ENCODE data around the gene A3GALT2.

A3GALT2 gene

GRCh38 chr1:33360367-33360766 lies 39.5 kb upstream of the A3GALT2 start:
- no peak overlapping the region for H3K4me3 ChIP-seq (ENCODE audit: low read depth, low read length)
- in situ Hi-C loops (cut with HindIII; ENCODE audit: low sequenced_read_pairs), result no loop called here
- DNase-seq (ENCODE audit: low read depth), result no peak
- no peak for TF ChIP-seq CTCF (IDR thresholded peaks at IDR 0.05; ENCODE audit: low read depth, low read length, missing control alignments)

- no peak for TF ChIP-seq CTCF (IDR thresholded peaks at IDR 0.05; ENCODE audit: low read depth, low read length, missing control alignments)
- in situ Hi-C loops (cut with HindIII; ENCODE audit: low sequenced_read_pairs), result no loop called here
- DNase-seq (ENCODE audit: low read depth), result no peak
- no peak overlapping the region for H3K4me3 ChIP-seq (ENCODE audit: low read depth, low read length)
Measured at GRCh38 chr1:33359931-33360330, 39.0 kb upstream of the A3GALT2 start.

- in situ Hi-C loops (cut with HindIII; ENCODE audit: low sequenced_read_pairs), result no loop called here
- DNase-seq (ENCODE audit: low read depth), result no peak
- no peak for TF ChIP-seq CTCF (IDR thresholded peaks at IDR 0.05; ENCODE audit: low read depth, low read length, missing control alignments)
- no peak overlapping the region for H3K4me3 ChIP-seq (ENCODE audit: low read depth, low read length)
Measured at GRCh38 chr1:33358795-33359503, 38.1 kb upstream of the A3GALT2 start.

GRCh38 chr1:33358114-33358794 lies 37.4 kb upstream of the A3GALT2 start:
- no peak overlapping the region for H3K4me3 ChIP-seq (ENCODE audit: low read depth, low read length)
- DNase-seq (ENCODE audit: low read depth), result no peak
- no peak for TF ChIP-seq CTCF (IDR thresholded peaks at IDR 0.05; ENCODE audit: low read depth, low read length, missing control alignments)
- in situ Hi-C loops (cut with HindIII; ENCODE audit: low sequenced_read_pairs), result no loop called here

- in situ Hi-C loops (cut with HindIII; ENCODE audit: low sequenced_read_pairs), result no loop called here
- DNase-seq (ENCODE audit: low read depth), result no peak
- TF ChIP-seq CTCF (IDR thresholded peaks at IDR 0.05; ENCODE audit: low read depth, low read length, missing control alignments), result no peak
- H3K4me3 ChIP-seq (ENCODE audit: low read depth, low read length), result no peak overlapping the region
Measured at GRCh38 chr1:33357099-33357498, 36.2 kb upstream of the A3GALT2 start.

GRCh38 chr1:33354707-33355316 lies 33.9 kb upstream of the A3GALT2 start:
- TF ChIP-seq CTCF (IDR thresholded peaks at IDR 0.05; ENCODE audit: low read depth, low read length, missing control alignments), result no peak
- no peak overlapping the region for H3K4me3 ChIP-seq (ENCODE audit: low read depth, low read length)
- DNase-seq (ENCODE audit: low read depth), result no peak
- in situ Hi-C loops (cut with HindIII; ENCODE audit: low sequenced_read_pairs), result no loop called here

All from astrocyte of the cerebellum (primary cell).